Lower leg skin (tissue), 3 donors: ENCODE data around the gene MITF.

Experiments
- CTCF ChIP-seq, 3 donors: fragments of 450-650 bp; IDR thresholded peaks; one replicate each; pipeline ENCODE4 v1.5.1; 2016; ENCODE audit warnings: antibody characterized with exemption in 3 of 3, mild to moderate bottlenecking in 3 of 3, moderate library complexity in 2 of 3
- POLR2A ChIP-seq, 2 donors: fragments of 450-650 bp; IDR thresholded peaks; one replicate each; pipeline ENCODE4 v1.6.1; 2016 to 2017; ENCODE audit warnings: antibody characterized with exemption in 2 of 2, mild to moderate bottlenecking in 1 of 2, moderate library complexity in 1 of 2

GRCh38 chr3:69718866-69719586 is 20.2 kb upstream of the MITF start:
- no peak for TF ChIP-seq POLR2A (IDR thresholded peaks at IDR 0.05)
- TF ChIP-seq CTCF (IDR thresholded peaks at IDR 0.05) = no peak
